GM21360 (cell line): ENCODE measurements around the gene PUSL1.

Experiments
- ATAC-seq: cut with Tn5 transposase; IDR thresholded peaks from one replicate; pipeline ENCODE4 v1.9.1; 2021; ENCODE audit warnings: mild to moderate bottlenecking, moderate library complexity; ENCODE audit not compliant: unreplicated experiment

PUSL1 gene

GRCh38 chr1:1293263-1294249 is 14.8 kb upstream of the PUSL1 start:
- ATAC-seq: no peak

GRCh38 chr1:1294250-1294890 is 14.0 kb upstream of the PUSL1 start:
- no peak for ATAC-seq

GRCh38 chr1:1295154-1295923 is 13.1 kb upstream of the PUSL1 start:
- ATAC-seq: no peak

GRCh38 chr1:1296070-1297061 is 12.0 kb upstream of the PUSL1 start:
- ATAC-seq: no peak

DNA sequence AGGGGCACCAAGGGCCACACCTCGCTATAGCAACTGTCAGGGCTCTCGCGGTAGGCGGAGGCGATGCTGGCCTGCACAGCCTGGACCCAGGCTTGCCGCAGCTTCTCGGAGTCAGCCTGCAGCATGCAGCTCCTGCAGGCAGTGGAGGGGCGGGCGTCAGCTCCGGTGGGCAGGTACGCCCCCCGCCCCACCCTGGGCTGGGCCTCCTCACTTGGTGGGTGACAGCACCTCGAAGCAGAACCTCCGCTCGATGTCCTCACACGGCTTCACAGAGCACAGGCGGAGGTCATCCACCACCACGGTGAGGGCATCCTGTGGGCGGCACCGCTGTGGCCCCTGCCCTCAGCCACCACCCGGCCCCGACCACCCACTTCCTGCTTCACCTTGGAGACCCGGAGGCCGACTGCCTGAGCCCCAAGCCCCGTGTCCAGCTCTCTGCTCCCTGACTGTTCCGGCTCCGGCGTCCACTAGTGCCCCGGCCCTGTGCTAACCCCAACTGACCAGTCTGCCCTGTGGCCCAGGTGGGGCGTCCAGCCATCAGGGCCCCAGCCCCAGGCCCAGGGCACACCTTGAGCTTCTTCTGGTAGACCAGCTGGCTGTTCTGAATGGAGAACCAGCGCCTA is 10.5 kb upstream of the PUSL1 start:
- ATAC-seq: no peak

GRCh38 chr1:1298861-1299685 is 9.3 kb upstream of the PUSL1 start:
- no peak for ATAC-seq

GRCh38 chr1:1299686-1300351 is 8.6 kb upstream of the PUSL1 start:
- ATAC-seq: no peak

- no peak for ATAC-seq
Observed at GRCh38 chr1:1300352-1300739, 8.1 kb upstream of the PUSL1 start.

- no peak for ATAC-seq
Observed at GRCh38 chr1:1302006-1302430, 6.4 kb upstream of the PUSL1 start.

- no peak for ATAC-seq
Observed at GRCh38 chr1:1302951-1303509, 5.4 kb upstream of the PUSL1 start.

DNA sequence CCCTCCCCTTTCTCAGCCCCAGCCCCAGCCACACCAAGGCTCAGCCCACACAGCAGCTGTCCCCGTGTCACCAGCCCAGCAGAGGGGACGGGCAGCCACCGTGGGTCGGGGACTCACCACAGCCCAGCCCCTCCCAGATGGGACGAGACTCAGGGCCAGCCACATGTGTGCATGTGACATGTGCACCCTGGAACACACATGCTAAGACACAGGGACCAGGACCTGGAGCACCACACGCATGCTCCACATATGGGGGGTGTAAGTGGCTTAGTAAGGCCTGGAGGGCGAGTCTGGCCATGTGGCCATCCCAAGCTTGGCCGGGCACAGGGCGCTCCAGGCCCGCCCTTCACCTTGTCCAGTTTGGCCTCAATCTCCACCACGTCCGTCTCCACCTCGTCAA is 4.7 kb upstream of the PUSL1 start:
- ATAC-seq: no peak

GRCh38 chr1:1304331-1305299 is 3.8 kb upstream of the PUSL1 start:
- ATAC-seq: no peak

DNA sequence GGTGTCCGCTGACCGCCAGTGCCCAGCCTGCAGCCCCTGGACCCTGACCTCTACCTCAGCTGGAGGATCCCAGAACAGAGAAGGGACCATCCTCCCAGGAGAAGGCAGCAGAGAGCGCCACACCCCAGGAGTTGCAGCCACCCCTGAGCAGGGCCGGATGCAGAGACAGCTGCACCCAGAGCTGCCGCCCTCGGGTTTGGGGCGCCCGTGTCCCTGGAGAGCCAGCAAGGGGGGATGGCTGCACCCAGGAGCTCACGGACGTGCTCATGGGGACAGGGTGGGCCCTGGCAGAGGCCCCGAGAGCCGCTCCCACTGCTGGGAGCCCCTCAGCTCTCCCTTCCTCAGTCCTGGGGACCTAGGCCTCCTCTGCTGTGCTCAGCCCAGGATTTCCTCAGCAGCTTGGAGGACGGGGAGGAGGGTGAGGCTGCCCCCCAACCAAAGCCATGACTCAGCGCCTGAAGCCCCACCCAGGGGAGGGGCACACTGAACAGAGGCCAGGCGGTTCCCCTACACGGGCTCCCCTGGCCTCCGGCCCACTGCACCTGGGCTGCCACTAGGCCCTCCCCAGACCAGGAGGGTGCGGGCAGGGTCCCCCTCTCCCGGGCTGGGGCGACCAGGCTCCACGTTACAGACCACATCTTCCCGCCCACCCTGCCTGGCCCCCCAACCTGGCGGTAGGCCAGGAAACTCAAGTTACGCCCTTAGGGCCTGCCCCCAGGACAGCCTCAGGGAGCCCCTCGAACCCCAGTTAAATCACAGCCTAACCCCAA is 2.9 kb upstream of the PUSL1 start:
- ATAC-seq: no peak

DNA sequence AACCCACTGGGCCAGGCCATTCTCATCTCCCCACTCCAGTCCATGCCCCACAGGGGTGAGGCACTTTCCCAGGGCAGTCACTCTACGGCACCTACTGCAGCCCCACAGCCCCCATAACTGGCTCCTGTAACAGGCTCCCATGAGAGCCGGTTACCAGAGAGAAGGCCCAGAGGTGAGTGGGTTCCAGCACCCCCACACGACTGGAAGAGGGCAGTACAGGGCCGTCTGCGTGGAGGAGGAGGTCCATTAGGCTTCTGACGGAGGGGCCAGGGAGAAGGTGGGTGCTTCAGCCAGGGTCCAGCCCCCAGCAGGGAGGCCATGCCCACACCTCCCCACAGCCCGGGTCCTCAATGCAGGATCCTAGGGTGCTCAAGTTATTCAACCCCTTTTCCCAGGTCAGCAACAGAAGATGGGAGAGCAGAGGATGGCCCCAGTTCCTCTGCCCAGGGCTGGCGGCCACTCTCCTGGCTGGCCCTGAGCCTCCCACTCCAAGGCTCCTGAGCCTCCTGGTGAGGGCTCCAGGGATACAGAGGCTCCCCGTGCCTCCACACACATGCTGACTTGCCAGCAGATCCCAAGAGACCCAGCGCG is 2.2 kb upstream of the PUSL1 start:
- no peak for ATAC-seq

- no peak for ATAC-seq
Observed at GRCh38 chr1:1306661-1307260, 1.6 kb upstream of the PUSL1 start.
